GM06990 (cell line): ENCODE measurements around the gene VWF.
"Not testable (repeated sequence)": the region's sequence is repeated elsewhere in the genome, so short reads cannot be mapped to it uniquely, and the experiment has no call there.

ENCODE experiments used
- DNase-seq: peaks from one replicate; pipeline ENCODE4 v3.0.0-alpha.2; 2011; ENCODE audit not compliant: insufficient read length; ENCODE audit errors: extremely low read depth
- H3K27me3 ChIP-seq: replicated peaks from 2 replicates; pipeline ENCODE4 v1.6.0; 2011; ENCODE audit warnings: low read length; ENCODE audit not compliant: control insufficient read depth, insufficient read depth
- H3K36me3 ChIP-seq: 2 replicates; pipeline ENCODE4 v1.5.1; 2011; ENCODE audit warnings: low read length; ENCODE audit not compliant: control insufficient read depth, insufficient read depth
- H3K4me3 ChIP-seq: replicated peaks from 2 replicates; pipeline ENCODE4 v1.5.1; 2011; ENCODE audit warnings: low read depth, mild to moderate bottlenecking, control low read depth, low read length
- TF ChIP-seq, protein P1 (sequence below): IDR thresholded peaks from 2 replicates; pipeline ENCODE4 v1.5.1; 2011; ENCODE audit warnings: low read length, control low read depth, mild to moderate bottlenecking, inconsistent platforms; ENCODE audit not compliant: insufficient read depth, poor library complexity, severe bottlenecking

The VWF gene

DNA sequence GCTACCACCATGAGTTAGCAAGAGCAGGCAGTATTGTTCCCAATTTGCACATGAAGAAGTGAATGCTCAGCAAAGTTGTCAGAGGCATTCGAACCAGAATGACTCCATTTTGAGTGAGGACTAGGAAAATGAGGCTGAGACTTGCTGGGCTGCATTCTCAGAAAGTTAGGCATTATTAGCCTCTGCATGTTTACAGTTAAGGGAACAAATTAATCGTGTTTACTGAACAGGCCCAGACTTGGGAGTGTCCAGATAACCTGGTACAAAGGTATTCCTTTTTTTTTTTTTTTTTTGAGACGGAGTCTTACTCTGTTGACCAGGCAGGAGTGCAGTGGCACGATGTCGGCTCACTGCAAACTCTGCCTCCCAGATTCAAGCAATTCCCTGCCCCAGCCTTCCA lies 22.5 kb upstream of the VWF start:
- Histone ChIP-seq H3K36me3 (no peaks in the 10 kb centered on the region), H3K27me3 (no peaks in the 10 kb centered on the region), H3K4me3 (no peak overlapping the region)
- TF ChIP-seq, protein P1, sequence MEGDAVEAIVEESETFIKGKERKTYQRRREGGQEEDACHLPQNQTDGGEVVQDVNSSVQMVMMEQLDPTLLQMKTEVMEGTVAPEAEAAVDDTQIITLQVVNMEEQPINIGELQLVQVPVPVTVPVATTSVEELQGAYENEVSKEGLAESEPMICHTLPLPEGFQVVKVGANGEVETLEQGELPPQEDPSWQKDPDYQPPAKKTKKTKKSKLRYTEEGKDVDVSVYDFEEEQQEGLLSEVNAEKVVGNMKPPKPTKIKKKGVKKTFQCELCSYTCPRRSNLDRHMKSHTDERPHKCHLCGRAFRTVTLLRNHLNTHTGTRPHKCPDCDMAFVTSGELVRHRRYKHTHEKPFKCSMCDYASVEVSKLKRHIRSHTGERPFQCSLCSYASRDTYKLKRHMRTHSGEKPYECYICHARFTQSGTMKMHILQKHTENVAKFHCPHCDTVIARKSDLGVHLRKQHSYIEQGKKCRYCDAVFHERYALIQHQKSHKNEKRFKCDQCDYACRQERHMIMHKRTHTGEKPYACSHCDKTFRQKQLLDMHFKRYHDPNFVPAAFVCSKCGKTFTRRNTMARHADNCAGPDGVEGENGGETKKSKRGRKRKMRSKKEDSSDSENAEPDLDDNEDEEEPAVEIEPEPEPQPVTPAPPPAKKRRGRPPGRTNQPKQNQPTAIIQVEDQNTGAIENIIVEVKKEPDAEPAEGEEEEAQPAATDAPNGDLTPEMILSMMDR = no peak
- DNase-seq = no peak

DNA sequence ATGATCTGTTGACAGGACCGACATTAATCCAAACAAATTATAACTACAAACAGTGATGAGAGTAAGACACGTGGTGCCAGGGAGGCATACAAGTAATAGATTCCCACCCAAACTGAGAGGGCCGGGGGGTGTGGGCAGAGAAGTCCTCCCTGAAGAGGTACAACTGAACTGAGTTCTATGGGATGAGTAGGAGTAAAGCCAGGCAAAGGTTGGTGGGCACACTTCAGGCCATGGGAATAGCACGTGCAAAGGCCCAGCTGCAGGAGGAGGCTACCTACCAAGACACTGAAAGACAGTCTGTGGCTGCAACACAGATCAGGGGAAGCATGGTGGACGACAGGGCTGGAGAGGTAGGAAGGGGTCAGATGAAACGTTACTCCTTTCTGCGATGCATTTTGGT lies 22.0 kb upstream of the VWF start:
- Histone ChIP-seq H3K36me3 (no peaks in the 10 kb centered on the region), H3K27me3 (no peaks in the 10 kb centered on the region), H3K4me3 (no peak overlapping the region)
- DNase-seq = no peak
- TF ChIP-seq, protein P1 = no peak

DNA sequence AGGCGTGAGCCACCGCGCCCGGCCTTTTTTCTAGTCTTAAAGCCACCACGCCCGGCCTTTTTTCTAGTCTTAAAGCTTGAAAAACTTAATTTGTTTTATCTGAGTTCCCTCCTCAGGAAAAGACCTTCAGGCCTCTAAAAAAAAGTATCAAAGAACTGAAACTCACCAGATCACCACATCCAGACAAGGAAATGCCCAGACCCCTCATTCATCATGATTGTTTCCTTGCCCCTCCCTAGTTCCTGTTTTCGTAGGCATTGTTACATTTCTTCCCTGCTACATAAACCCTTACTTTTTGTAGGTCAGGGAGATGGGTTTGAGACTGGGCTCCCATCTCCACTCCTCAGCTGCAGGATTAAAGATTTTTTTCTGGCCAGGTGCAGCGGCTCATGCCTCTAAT lies 21.1 kb upstream of the VWF start:
- TF ChIP-seq, protein P1 = no peak
- H3K36me3 ChIP-seq = no peaks in the 10 kb centered on the region

DNA sequence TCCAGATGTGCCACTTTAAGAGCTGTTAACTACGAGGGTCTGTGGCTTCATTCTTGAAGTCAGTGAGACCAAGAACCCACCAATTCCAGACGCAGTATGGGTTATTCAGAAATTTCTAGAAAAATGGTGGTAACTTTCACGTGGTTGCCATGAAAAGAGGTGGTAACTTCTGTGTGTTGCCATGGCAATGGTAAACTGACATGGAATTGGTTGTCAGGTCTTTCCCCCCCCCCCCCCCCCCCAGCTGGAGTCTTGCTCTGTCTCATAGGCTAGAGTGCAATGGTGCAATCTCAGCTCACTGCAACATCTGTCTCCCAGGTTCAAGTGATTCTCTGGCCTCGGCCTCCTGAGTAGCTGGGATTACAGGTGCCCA lies 18.8 kb upstream of the VWF start:
- no peaks in the 10 kb centered on the region for H3K36me3 ChIP-seq
- H3K27me3 ChIP-seq = peaks cover 2% of the 10 kb centered on the region
- no peak overlapping the region for H3K4me3 ChIP-seq
- TF ChIP-seq, protein P1 = no peak
- no peak for DNase-seq

More for the DNA sequence above, 21.1 kb upstream of the VWF start:
- no peak for DNase-seq
- Histone ChIP-seq H3K27me3 (peaks cover under 1% of the 10 kb centered on the region), H3K4me3 (no peak overlapping the region)

DNA sequence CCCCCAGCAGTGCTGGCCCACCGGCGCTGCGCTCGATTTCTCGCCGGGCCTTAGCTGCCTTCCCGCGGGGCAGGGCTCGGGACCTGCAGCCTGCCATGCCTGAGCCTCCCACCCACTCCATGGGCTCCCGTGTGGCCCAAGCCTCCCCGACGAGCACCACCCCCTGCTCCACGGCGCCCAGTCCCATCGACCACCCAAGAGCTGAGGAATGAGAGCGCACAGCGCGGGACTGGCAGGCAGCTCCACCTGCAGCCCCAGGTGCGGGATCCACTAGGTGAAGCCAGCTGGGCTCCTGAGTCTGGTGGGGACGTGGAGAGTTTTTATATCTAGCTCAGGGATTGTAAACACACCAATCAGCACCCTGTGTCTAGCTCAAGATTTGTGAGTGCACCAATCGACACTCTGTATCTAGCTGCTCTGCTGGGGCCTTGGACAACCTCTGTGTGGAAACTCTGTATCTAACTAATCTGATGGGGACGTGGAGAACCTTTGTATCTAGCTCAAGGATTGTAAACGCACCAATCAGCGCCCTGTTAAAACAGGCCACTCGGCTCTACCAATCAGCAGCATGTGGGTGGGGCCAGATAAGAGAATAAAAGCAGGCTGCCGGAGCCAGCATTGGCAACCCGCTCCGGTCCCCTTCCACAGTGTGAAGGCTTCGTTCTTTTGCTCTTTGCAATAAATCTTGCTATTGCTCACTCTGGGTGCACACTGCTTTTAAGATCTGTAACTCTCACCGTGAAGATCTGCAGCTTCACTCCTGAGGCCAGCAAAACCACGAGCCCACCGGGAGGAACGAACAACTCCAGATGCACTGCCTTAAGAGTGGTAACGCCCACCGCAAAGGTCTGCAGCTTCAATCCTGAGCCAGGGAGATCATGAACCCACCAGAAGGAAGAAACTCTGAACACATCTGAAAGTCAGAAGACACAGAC lies 18.2 kb upstream of the VWF start:
- H3K27me3 ChIP-seq, H3K4me3 ChIP-seq, DNase-seq, H3K36me3 ChIP-seq: not testable (repeated sequence)

DNA sequence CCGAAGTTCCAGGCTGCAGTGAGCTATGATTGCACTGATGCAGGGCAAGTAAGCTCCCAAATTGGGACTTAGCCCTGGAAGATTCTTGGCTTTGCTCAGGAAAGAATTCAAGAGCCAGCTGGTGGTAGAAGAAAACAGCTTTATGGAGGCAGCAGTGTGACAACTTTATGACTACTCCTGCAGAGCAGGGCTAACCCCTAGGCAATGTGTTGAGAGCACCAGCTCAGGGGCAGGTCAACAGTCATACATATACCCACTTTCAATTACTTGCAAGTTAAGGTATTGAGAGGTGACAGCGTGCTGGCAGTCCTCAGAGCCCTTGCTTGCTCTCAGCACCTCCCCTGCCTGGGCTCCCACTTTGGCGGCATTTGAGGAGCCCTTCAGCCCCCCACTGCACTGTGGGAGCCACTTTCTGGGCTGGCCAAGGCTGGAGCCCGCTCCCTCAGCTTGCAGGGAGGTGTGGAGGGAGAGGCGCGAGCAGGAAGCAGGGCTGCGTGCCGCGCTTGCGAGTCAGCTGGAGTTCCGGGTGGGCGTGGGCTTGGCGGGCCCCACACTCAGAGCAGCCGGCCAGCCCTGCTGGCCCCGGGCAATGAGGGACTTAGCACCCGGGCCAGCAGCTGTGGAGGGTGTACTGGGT lies 17.4 kb upstream of the VWF start:
- not testable (repeated sequence) for H3K27me3 ChIP-seq, DNase-seq, H3K4me3 ChIP-seq, H3K36me3 ChIP-seq
